ENCODE measurements around the gene GIGYF1.
"Not testable (repeated sequence)": the region's sequence is repeated elsewhere in the genome, so short reads cannot be mapped to it uniquely, and the experiment has no call there.

Gene GIGYF1, protein sequence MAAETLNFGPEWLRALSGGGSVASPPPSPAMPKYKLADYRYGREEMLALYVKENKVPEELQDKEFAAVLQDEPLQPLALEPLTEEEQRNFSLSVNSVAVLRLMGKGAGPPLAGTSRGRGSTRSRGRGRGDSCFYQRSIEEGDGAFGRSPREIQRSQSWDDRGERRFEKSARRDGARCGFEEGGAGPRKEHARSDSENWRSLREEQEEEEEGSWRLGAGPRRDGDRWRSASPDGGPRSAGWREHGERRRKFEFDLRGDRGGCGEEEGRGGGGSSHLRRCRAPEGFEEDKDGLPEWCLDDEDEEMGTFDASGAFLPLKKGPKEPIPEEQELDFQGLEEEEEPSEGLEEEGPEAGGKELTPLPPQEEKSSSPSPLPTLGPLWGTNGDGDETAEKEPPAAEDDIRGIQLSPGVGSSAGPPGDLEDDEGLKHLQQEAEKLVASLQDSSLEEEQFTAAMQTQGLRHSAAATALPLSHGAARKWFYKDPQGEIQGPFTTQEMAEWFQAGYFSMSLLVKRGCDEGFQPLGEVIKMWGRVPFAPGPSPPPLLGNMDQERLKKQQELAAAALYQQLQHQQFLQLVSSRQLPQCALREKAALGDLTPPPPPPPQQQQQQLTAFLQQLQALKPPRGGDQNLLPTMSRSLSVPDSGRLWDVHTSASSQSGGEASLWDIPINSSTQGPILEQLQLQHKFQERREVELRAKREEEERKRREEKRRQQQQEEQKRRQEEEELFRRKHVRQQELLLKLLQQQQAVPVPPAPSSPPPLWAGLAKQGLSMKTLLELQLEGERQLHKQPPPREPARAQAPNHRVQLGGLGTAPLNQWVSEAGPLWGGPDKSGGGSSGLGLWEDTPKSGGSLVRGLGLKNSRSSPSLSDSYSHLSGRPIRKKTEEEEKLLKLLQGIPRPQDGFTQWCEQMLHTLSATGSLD (N-terminal part only)

DNA sequence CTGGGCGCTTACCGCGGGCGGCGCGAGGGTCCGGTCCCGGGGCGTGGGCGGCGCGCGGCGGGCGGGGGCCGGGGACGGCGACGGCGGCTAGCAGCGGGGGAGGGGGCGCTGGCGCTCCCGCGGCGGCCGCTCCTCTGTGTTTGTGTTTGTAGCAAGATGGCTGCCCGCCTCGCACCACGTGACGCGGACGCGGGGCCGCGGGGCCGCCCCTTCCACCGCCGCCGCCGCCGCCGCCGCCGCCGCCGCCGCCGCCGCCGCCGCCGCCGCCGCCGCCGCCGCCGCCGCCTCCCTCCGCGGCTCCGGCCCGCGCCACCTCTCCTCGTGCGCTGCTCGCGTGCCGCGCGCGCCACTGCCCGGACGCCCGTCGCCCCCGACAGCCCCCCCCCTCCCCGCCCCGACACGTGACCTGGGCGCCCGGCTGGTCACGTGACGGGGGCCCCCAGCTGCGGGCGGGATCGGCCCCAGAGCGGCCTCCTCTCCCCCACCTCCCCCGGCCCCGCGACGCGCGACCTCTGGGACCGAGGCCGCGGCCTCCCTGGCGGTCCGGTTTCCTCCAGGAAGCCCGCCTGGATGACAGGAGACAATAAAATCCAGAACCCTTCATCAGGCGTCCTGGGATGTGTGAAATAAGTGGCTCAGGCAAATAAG, at the start of gene GIGYF1:
TSS of gene GIGYF1 (minus strand) at position 153 of the 648 bp plus-strand sequence. CDS start 6,012 bp downstream, outside the sequence.
- DNase-seq (ENCODE audit: low read depth, low spot score): no peak

DNA sequence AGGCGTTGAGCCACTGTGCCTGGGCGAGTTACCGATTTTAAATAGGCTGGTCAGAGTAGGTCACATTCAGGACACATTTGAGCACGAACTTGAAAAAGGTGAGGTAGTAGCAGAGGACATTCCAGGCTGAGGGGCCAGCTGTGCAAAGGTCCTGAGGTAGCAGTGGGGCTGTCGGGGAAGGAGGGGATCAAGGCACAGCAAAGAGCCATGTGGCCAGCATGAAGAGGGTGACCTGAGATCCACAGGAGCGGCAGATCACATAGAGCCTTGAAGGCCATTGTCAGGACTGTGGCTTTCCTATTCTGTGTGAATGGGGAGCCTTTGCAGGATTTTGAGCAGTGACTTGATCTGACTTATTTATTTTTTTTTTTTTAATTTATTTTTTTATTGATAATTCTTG, 45.9 kb upstream of the GIGYF1 start:
- DNase-seq (ENCODE audit: low read depth, low spot score): no peak

DNA sequence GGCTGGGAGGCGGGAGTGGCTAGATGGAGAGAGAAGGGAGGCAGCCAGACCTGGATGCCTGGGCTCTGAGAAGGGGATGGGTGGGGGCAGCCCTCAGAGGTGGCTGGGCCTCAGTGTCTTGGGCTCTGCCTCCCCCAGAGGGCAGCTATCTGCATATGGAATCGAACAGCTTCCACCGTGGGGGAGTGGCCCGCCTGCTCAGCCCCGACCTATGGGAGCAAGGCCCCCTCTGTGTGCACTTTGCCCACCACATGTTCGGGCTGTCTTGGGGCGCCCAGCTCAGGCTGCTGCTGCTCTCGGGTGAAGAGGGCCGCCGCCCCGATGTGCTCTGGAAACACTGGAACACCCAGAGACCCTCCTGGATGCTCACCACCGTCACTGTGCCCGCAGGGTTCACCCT, 42.6 kb upstream of the GIGYF1 start:
- DNase-seq (ENCODE audit: low read depth, low spot score): no peak

DNA sequence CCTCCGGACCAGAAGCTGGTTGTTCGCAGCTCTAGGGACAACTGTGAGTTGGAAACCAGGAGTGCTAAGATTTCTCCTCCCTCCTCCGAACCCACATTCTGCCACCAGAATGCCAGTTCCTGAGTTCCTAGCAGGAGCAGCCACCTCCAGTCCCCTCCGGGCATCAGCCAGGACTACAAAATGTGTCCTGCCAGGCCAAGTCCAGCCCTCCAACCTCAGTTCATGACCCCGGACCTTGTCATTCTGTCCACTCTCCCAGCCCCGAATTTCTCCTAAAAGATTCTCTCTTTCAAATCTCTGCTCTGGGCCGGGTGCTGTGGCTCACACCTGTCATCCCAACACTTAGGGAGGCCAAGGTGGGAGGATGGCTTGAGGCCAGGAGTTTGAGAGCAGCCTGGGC, 41.7 kb upstream of the GIGYF1 start:
- no peak for DNase-seq (ENCODE audit: low read depth, low spot score)

DNA sequence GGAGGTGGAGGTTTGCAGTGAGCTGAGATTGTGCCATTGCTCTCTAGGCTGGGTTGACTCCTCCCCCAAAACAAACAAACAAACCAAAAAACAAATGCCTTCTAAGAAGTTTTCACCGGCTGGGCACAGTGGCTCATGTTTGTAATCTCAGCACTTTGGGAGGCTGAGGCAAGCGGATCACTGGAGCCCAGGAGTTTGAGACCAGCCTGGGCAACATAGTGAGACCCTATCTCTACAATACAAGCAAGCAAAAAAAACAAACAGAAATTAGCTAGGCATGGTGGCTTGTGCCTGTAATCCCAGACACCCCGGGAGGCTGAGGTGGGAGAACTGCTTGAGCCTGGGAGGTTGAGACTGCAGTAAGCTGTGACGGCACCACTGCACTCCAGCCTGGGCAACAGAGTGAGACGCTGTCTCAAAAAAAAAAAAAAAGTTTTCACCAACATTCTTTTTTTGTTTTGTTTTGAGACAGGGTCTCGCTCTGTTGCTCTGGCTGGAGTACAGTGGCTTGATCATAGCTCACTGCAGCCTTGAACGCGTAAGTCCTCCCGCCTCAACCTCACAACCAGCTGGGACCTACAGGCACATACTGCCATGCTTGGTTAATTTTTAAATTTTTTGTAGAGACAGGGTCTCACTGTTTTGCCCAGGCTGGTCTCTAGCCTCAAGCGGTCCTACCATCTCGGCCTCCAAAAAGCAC, 38.0 kb upstream of the GIGYF1 start:
- no peak for DNase-seq (ENCODE audit: low read depth, low spot score)

DNA sequence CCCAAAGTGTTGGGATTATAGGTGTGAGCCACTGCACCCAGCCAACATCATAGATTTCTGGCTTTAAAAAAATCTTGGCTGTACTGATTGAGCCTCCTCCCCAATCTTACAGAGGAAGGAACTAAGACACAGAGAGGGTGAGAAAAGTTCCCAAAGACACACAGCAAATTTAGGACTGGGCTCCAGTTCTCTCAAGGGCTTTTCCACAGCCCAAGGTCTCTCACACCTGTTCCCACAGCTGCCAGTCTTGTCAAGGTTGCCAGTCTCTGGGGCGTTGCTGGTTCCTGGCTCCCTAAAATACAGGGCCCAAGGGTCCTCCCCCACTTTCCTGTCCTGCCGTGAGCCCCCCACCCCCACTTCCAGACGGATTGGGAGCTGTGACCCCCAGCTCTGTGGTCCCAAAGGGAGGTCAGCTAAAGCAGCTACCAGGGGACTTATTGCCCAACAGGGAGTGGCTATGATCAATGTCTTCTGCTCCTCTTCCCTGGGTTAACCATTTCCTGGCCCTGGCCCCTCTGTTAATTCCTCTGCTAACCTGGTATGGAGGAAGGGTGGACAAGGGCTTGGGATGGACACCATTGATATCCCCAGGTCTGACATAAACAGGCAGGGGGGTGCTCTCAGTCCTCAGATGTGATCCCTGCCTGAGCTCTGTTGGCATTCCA, 36.2 kb upstream of the GIGYF1 start:
- no peak for DNase-seq (ENCODE audit: low read depth, low spot score)

DNA sequence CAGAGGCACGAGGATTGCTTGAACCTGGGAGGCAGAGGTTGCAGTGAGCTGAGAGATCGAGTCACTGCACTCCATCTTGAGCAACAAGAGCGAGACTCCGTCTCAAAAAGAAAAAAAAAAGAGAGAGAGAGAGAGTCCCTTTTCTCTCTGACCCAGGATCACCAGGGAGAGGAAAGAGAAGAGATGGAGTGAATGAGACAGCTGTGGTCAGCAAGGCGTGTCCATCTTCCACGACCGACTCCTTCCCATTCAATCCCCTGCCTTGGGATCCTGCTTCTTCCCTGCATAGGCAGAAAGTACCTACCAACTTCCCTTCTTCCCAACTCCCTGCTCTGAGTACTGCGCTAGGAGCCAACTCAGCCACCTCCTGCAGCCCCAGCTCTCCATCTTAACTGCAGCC, 34.1 kb upstream of the GIGYF1 start:
- no peak for DNase-seq (ENCODE audit: low read depth, low spot score)

DNA sequence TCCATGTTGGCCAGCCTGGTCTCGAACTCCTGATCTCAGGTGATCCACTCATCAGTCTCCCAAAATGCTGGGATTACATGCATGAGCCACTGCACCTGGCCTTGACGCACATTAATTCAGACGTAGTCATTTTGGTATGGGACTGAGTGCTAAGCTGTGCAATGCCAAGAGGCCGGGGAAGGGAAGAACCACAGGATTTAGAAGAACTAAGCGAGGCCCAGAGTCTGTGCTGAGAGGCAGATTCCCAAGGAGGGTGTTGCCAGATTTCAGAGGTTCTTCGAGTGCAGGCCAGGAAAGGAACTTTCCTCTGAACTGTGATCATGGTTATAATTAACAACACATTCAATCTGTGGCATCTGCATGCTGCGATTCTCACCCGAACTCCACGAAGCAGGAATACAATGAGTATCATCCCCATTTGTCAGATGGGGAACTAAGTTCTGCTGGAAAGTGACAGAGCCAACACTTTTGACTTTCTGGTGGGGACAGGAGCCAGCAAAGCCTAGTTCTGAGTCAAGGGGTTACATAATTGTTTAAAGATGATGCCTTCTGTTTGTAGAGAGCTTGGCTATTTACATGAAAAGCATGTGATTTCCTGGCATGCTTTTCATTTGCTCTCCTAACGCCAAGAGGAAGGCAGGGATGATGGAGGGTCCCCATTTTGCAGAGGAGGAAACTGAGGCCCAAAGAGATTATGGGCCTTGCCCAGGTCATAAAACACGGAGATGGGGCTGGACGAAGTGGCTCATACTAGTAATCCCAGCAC, 33.1 kb upstream of the GIGYF1 start:
- DNase-seq (ENCODE audit: low read depth, low spot score): no peak

DNA sequence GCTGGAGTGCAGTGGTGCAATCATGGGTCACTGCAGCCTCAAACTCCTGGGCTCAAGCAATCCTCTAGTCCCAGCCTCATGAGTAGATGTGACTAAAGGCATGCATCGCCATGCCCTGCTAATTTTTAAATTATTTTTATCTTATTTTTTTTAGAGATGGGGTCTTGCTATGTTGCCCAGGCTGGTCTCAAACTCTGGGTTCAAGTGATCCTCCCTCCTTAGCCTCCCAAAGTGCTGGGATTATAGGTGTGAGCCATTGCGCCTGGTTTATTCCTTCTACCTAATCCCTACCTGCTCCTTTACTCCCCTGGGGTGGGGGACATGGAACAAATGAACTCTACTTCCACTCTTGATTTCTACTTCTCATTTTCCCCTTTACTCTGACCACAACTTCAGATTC, 30.3 kb upstream of the GIGYF1 start:
- not testable (repeated sequence) for DNase-seq (ENCODE audit: low read depth, low spot score)

DNA sequence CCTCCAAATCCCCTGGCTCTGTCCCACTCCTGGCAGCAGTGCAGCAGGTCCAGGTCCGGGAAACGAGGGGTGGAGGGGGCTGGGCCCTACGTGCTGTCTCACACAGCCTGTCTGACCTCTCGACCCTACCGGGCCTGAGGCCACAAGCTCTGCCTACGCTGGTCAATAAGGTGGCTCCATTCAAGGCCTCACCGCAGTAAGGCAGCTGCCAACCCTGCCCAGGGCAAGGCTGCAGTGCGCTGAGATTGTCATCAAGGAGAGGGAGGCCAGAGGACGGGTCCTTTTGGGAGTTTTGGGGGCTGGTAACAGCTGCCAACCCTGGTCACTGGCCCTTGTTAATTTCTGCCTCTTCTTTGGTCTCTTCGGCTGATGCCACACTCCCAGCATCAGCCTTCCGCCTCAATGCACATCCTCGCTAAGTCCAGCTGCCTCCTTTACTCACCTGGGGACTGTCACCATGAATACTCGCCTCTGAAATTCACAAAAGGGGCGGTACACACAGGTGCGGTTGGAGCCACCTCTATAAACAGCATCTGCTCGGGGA, 29.8 kb upstream of the GIGYF1 start:
- DNase-seq (ENCODE audit: low read depth, low spot score): no peak

DNA sequence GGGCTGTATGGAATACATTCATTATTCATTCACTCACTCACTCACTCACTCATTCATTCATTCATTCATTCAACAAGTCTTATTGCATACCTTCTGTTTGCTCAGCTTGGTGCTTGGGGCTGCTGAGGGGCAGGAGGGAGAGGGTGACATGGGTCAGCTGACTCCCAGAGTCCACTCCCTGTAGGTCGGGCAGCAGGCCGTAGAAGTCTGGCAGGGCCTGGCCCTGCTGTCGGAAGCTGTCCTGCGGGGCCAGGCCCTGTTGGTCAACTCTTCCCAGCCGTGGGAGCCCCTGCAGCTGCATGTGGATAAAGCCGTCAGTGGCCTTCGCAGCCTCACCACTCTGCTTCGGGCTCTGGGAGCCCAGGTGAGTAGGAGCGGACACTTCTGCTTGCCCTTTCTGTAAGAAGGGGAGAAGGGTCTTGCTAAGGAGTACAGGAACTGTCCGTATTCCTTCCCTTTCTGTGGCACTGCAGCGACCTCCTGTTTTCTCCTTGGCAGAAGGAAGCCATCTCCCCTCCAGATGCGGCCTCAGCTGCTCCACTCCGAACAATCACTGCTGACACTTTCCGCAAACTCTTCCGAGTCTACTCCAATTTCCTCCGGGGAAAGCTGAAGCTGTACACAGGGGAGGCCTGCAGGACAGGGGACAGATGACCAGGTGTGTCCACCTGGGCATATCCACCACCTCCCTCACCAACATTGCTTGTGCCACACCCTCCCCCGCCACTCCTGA, 28.6 kb upstream of the GIGYF1 start:
- DNase-seq (ENCODE audit: low read depth, low spot score): no peak

DNA sequence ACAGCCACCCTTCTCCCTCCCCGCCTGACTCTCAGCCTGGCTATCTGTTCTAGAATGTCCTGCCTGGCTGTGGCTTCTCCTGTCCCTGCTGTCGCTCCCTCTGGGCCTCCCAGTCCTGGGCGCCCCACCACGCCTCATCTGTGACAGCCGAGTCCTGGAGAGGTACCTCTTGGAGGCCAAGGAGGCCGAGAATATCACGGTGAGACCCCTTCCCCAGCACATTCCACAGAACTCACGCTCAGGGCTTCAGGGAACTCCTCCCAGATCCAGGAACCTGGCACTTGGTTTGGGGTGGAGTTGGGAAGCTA, 27.4 kb upstream of the GIGYF1 start:
- DNase-seq (ENCODE audit: low read depth, low spot score): no peak

DNA sequence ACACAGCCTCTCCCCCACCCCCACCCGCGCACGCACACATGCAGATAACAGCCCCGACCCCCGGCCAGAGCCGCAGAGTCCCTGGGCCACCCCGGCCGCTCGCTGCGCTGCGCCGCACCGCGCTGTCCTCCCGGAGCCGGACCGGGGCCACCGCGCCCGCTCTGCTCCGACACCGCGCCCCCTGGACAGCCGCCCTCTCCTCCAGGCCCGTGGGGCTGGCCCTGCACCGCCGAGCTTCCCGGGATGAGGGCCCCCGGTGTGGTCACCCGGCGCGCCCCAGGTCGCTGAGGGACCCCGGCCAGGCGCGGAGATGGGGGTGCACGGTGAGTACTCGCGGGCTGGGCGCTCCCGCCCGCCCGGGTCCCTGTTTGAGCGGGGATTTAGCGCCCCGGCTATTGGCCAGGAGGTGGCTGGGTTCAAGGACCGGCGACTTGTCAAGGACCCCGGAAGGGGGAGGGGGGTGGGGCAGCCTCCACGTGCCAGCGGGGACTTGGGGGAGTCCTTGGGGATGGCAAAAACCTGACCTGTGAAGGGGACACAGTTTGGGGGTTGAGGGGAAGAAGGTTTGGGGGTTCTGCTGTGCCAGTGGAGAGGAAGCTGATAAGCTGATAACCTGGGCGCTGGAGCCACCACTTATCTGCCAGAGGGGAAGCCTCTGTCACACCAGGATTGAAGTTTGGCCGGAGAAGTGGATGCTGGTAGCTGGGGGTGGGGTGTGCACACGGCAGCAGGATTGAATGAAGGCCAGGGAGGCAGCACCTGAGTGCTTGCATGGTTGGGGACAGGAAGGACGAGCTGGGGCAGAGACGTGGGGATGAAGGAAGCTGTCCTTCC, 26.8 kb upstream of the GIGYF1 start:
- DNase-seq (ENCODE audit: low read depth, low spot score): no peak

DNA sequence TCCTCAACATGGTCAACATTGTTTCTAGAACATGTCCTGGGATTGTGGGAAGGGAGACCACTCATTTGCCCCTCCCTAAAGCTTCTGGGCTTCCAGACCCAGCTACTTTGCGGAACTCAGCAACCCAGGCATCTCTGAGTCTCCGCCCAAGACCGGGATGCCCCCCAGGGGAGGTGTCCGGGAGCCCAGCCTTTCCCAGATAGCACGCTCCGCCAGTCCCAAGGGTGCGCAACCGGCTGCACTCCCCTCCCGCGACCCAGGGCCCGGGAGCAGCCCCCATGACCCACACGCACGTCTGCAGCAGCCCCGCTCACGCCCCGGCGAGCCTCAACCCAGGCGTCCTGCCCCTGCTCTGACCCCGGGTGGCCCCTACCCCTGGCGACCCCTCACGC, 26.2 kb upstream of the GIGYF1 start, which contains the start of gene EPO:
TSS of gene EPO (plus strand) at position 190 of the 392 bp plus-strand sequence. CDS start 513 bp downstream, outside the sequence.
- no peak for DNase-seq (ENCODE audit: low read depth, low spot score)

DNA sequence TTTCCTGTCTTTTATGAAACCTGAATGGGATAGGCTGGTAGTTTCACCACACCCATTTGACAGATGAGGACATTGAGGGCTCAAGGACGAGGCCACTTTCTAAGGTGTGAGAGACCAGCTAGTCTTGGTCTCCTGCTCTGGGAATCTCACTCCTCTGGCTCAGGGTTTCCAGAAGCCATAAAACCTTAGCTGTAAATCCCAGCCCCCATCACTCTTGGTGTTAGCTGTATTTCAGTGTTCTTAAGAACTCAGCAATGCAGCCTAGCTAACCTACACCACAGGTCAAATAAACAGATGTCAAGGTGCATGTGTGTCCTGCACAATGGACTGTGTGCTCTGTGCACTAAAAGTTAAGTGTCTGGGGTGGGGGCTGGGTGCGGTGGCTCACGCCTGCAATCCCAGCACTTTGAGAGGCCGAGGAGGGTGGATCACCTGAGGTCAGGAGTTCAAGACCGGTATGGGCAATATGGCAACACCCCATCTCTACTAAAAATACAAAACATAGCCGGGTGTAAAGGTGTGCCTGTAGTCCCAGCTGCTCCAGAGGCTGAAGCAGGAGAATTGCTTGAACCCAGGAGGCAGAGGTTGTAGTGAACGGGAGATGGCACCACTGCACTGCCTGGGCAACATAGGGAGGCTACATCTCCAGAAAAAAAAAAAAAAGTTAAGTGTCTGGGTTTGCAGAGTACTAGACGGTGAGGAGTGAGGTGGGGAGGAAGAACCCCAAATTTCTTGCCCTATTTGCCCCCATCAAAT, 25.7 kb upstream of the GIGYF1 start:
- DNase-seq (ENCODE audit: low read depth, low spot score): no peak

DNA sequence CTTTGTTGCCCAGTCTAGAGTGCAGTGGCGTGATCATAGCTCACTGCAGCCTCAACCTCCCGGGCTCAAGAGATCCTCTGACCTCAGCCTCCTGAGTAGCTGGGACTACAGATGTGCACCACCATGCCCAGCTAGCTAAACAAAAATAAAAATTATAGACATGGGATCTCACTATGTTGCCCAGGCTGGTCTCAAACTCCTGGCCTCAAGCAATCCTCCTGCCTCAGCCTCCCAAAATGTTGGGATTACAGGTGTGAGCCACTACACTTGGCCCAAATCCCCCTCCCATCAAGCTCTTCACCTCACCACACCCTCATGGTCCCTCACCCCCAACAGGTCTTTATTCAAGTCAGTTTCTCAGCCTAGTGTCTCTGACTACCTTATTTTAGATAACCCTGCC, 23.0 kb upstream of the GIGYF1 start:
- not testable (repeated sequence) for DNase-seq (ENCODE audit: low read depth, low spot score)

DNA sequence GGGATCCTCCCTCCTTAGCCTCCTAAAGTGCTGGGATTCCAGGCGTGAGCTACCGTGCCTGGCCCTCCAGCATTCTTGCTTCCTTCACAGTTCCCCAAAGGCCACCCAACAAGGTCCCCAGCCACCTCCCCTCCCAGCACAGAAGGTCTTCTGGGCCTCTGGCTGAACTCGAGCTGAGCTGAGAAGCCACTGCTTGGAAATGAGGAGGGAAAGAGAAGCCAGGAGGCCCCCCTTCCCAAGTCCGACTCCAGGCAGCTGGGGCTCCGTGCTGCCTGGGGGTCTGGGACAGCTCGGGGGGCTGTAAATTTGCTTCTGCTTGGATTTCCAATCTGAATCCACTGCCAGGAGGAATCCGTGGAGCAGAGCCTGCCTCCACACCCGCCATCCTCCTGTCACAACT, 20.7 kb upstream of the GIGYF1 start:
- no peak for DNase-seq (ENCODE audit: low read depth, low spot score)

DNA sequence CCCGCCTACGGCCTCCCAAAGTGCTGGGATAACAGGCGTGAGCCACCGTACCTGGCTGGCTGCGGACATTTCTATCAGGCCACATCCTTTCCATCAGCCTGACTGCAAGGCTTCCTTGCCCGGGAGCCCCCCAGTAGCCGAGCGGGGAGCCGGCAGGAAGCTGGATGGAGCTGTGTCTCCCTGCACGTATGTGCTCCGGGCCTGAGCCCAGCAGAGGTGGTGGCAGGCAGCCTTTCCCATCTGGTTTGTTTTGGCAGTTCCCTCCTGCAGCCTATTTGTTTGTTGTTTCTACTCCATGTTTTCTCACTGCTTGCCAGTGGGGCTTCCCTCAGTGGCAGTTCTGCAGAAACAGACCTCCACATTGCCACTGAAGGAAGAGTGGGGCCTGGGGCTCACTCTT, 17.3 kb upstream of the GIGYF1 start:
- no peak for DNase-seq (ENCODE audit: low read depth, low spot score)
